H1 (cell line): ENCODE measurements around the gene CPNE4. TPM values are rescaled to one million over a fixed set of nuclear protein-coding genes. Genes with fewer than 3 reads are reported as not detected.

ENCODE experiments used
- CTCF ChIA-PET: fragments of 300-600 bp; sonication (Branson Sonifier 250); formaldehyde crosslinking; loops from one replicate; lab custom pipeline; 2021; ENCODE audit not compliant: partially characterized antibody; lab: Charles Lee
- POLR2A ChIA-PET: fragments of 300-600 bp; sonication (Branson Sonifier 250); formaldehyde crosslinking; loops from one replicate; lab custom pipeline; 2021; ENCODE audit warnings: inconsistent platforms; ENCODE audit not compliant: partially characterized antibody; lab: Charles Lee
- DNase-seq, 2 experiments: peaks; one replicate each; pipeline versions ENCODE4 v3.0.0 to v3.0.0-alpha.2; 2010 to 2022; ENCODE audit warnings: low spot score in 2 of 2, low read depth in 1 of 2, mixed read lengths in 1 of 2
- FAIRE-seq: peaks from 2 replicates; lab custom pipeline; 2011; peaks lifted over from hg19 to GRCh38; lab: Jason Lieb, UNC
- H2AFZ ChIP-seq: 2 replicates; pipeline ENCODE4 v1.8.1; 2012; ENCODE audit warnings: low read length, inconsistent platforms
- H2AK5ac ChIP-seq: 2 replicates; pipeline ENCODE4 v1.6.1; 2013; ENCODE audit warnings: low read depth, low read length
- H2BK120ac ChIP-seq: replicated peaks from 2 replicates; pipeline ENCODE3; 2013; ENCODE audit warnings: low read depth, low read length, inconsistent platforms
- H2BK12ac ChIP-seq: 2 replicates; pipeline ENCODE4 v1.6.1; 2013; ENCODE audit warnings: low read depth, low read length
- H2BK15ac ChIP-seq: 2 replicates; pipeline ENCODE4 v1.6.1; 2013; ENCODE audit warnings: low read length
- H2BK20ac ChIP-seq: 2 replicates; pipeline ENCODE4 v1.6.1; 2013; ENCODE audit warnings: low read length
- H2BK5ac ChIP-seq: 2 replicates; pipeline ENCODE4 v1.6.1; 2013; ENCODE audit warnings: low read depth, low read length
- H3K14ac ChIP-seq: 2 replicates; pipeline ENCODE4 v1.6.1; 2013; ENCODE audit warnings: inconsistent platforms; ENCODE audit not compliant: insufficient read length
- H3K18ac ChIP-seq: 2 replicates; pipeline ENCODE4 v1.6.1; 2013; ENCODE audit warnings: low read length; ENCODE audit errors: extremely low read depth
- H3K23ac ChIP-seq: 2 replicates; pipeline ENCODE4 v1.6.1; 2013; ENCODE audit warnings: inconsistent platforms; ENCODE audit not compliant: insufficient read length
- H3K23me2 ChIP-seq: 2 replicates; pipeline ENCODE4 v1.6.1; 2013; ENCODE audit warnings: low read depth, low read length
- H3K27ac ChIP-seq: 2 replicates; pipeline ENCODE4 v1.6.1; 2011; ENCODE audit warnings: low read depth, low read length, inconsistent platforms
- H3K27me3 ChIP-seq, 4 experiments: replicated peaks in 1 of 4; 1 replicate in 1 of 4; 2 replicates in 3 of 4; pipeline versions ENCODE4 v1.6.1 to v1.8.1; 2011 to 2013; ENCODE audit warnings: low read length in 3 of 4, mild to moderate bottlenecking in 3 of 4, inconsistent platforms in 2 of 4, mixed read lengths in 2 of 4, moderate library complexity in 1 of 4; ENCODE audit not compliant: control insufficient read depth in 3 of 4, insufficient read depth in 3 of 4; ENCODE audit errors: extremely low read depth in 1 of 4
- H3K36me3 ChIP-seq, 4 experiments: 2 replicates each; pipeline versions ENCODE4 v1.6.1 to v1.8.1; 2011 to 2013; ENCODE audit warnings: mild to moderate bottlenecking in 4 of 4, low read length in 3 of 4, moderate library complexity in 2 of 4, control low read depth in 1 of 4, inconsistent platforms in 1 of 4; ENCODE audit not compliant: insufficient read depth in 4 of 4, control insufficient read depth in 2 of 4
- H3K4ac ChIP-seq: replicated peaks from 2 replicates; pipeline ENCODE3; 2013; ENCODE audit warnings: low read length, low read depth, mixed read lengths, inconsistent platforms; ENCODE audit not compliant: insufficient read length
- H3K4me1 ChIP-seq, 4 experiments: replicated peaks in 1 of 4; 1 replicate in 1 of 4; 2 replicates in 3 of 4; pipeline versions ENCODE4 v1.6.1 to v1.8.1; 2011 to 2013; ENCODE audit warnings: low read length in 3 of 4, inconsistent platforms in 2 of 4, mixed read lengths in 1 of 4; ENCODE audit not compliant: insufficient read depth in 4 of 4, control insufficient read depth in 3 of 4
- H3K4me2 ChIP-seq, 2 experiments: 2 replicates each; pipeline versions ENCODE4 v1.6.1 to v1.8.1; 2011 to 2013; ENCODE audit warnings: low read depth in 2 of 2, low read length in 2 of 2, control low read depth in 1 of 2, inconsistent platforms in 1 of 2, mild to moderate bottlenecking in 1 of 2; ENCODE audit not compliant: insufficient read depth in 1 of 2
- H3K4me3 ChIP-seq, 4 experiments: fragments of 200-600, 300-600 bp in 1 of 4; sonication (generic), shearing (Covaris generic), sonication (Bioruptor Twin) in 1 of 4; 2 replicates each; pipeline versions ENCODE4 v1.5.1 to v1.8.1; 2011 to 2016; ENCODE audit warnings: low read length in 4 of 4, low read depth in 3 of 4, control low read depth in 2 of 4, inconsistent platforms in 2 of 4, mild to moderate bottlenecking in 2 of 4, mixed read lengths in 1 of 4, moderate library complexity in 1 of 4; ENCODE audit not compliant: insufficient read depth in 2 of 4; ENCODE audit errors: extremely low read depth in 1 of 4
- H3K56ac ChIP-seq: replicated peaks from 2 replicates; pipeline ENCODE3; 2013; ENCODE audit warnings: low read depth, mild to moderate bottlenecking, mixed read lengths, low read length, inconsistent platforms; ENCODE audit not compliant: insufficient read length
- H3K79me1 ChIP-seq: 2 replicates; pipeline ENCODE4 v1.6.1; 2013; ENCODE audit warnings: low read depth, low read length, control low read depth
- H3K79me2 ChIP-seq, 2 experiments: 2 replicates each; pipeline versions ENCODE4 v1.6.1 to v1.8.1; 2012 to 2013; ENCODE audit warnings: low read length in 2 of 2, mild to moderate bottlenecking in 2 of 2, inconsistent platforms in 1 of 2; ENCODE audit not compliant: insufficient read depth in 2 of 2, control insufficient read depth in 1 of 2
- H3K9ac ChIP-seq, 4 experiments: replicated peaks in 1 of 4; 1 replicate in 1 of 4; 2 replicates in 3 of 4; pipeline versions ENCODE4 v1.6.1 to v1.8.1; 2011 to 2013; ENCODE audit warnings: low read depth in 3 of 4, low read length in 3 of 4, control low read depth in 2 of 4, mild to moderate bottlenecking in 2 of 4, moderate library complexity in 2 of 4, inconsistent platforms in 1 of 4; ENCODE audit errors: extremely low read depth in 1 of 4
- H3K9me3 ChIP-seq, 2 experiments: 2 replicates each; pipeline versions ENCODE4 v1.6.1 to v1.8.1; 2012 to 2013; ENCODE audit warnings: mild to moderate bottlenecking in 2 of 2, moderate library complexity in 2 of 2, control low read depth in 1 of 2, inconsistent platforms in 1 of 2, low read depth in 1 of 2, low read length in 1 of 2, mixed read lengths in 1 of 2; ENCODE audit not compliant: insufficient read depth in 2 of 2
- H4K20me1 ChIP-seq, 2 experiments: replicated peaks in 1 of 2; 2 replicates each; pipeline versions ENCODE3 to v1.8.1; 2011 to 2013; ENCODE audit warnings: inconsistent platforms in 2 of 2, low read length in 2 of 2, mild to moderate bottlenecking in 1 of 2; ENCODE audit not compliant: insufficient read depth in 2 of 2, control insufficient read depth in 1 of 2
- H4K5ac ChIP-seq: 2 replicates; pipeline ENCODE4 v1.6.1; 2013; ENCODE audit warnings: low read length, low read depth, mixed read lengths, inconsistent platforms; ENCODE audit not compliant: insufficient read length
- H4K8ac ChIP-seq: 2 replicates; pipeline ENCODE4 v1.8.0; 2013; ENCODE audit warnings: mild to moderate bottlenecking, moderate library complexity, low read length, inconsistent platforms; ENCODE audit not compliant: insufficient read depth; ENCODE audit errors: extremely low read depth
- H4K91ac ChIP-seq: replicated peaks from 2 replicates; pipeline ENCODE3; 2013; ENCODE audit warnings: low read length, mixed read lengths, inconsistent platforms; ENCODE audit not compliant: insufficient read length
- BRCA1 ChIP-seq: IDR thresholded peaks from 2 replicates; pipeline ENCODE4 v1.6.1; 2012; ENCODE audit warnings: low read depth, low read length, improper control_type of control experiment
- CBX8 ChIP-seq: fragments of 300-800, 300-1000 bp; sonication (generic); IDR thresholded peaks from 2 replicates; pipeline ENCODE4 v1.7.1; 2016; ENCODE audit warnings: low read depth, low read length, borderline replicate concordance
- CHD1 ChIP-seq: IDR thresholded peaks from 2 replicates; pipeline ENCODE4 v1.6.1; 2012; ENCODE audit warnings: low read depth, low read length, improper control_type of control experiment
- HDAC6 ChIP-seq: IDR thresholded peaks from one replicate; pipeline ENCODE4 v1.7.1; 2012; ENCODE audit warnings: low read depth, mild to moderate bottlenecking, inconsistent platforms, low read length, moderate library complexity
- PHF8 ChIP-seq: fragments of 200-600 bp; sonication (generic); conservative IDR thresholded peaks from 2 replicates; pipeline ENCODE4 v1.7.1; 2012; ENCODE audit warnings: low read depth, mild to moderate bottlenecking, inconsistent platforms, low read length, moderate library complexity
- POLR2AphosphoS5 ChIP-seq: IDR thresholded peaks from 2 replicates; pipeline ENCODE4 v1.6.1; 2011; ENCODE audit warnings: low read depth, low read length
- RAD21 ChIP-seq, 2 experiments: IDR thresholded peaks in 1 of 2; conservative IDR thresholded peaks in 1 of 2; 2 replicates each; pipeline ENCODE4 v1.6.1; 2011; ENCODE audit warnings: low read depth in 2 of 2, low read length in 2 of 2, improper control_type of control experiment in 1 of 2, inconsistent platforms in 1 of 2, mild to moderate bottlenecking in 1 of 2, moderate library complexity in 1 of 2
- RFX5 ChIP-seq: IDR thresholded peaks from 2 replicates; pipeline ENCODE4 v1.6.1; 2011; ENCODE audit warnings: low read depth, low read length, improper control_type of control experiment, borderline replicate concordance
- SIX5 ChIP-seq: IDR thresholded peaks from 2 replicates; pipeline ENCODE4 v1.6.1; 2011; ENCODE audit warnings: mild to moderate bottlenecking, low read depth, low read length
- TAF1 ChIP-seq: IDR thresholded peaks from 2 replicates; pipeline ENCODE4 v1.6.1; 2011; ENCODE audit warnings: mild to moderate bottlenecking, low read depth, low read length
- TBP ChIP-seq: IDR thresholded peaks from 2 replicates; pipeline ENCODE4 v1.6.1; 2011; ENCODE audit warnings: low read depth, low read length, improper control_type of control experiment
- TCF12 ChIP-seq: IDR thresholded peaks from 2 replicates; pipeline ENCODE4 v1.6.1; 2011; ENCODE audit warnings: low read depth, mild to moderate bottlenecking, low read length
- TEAD4 ChIP-seq: IDR thresholded peaks from 2 replicates; pipeline ENCODE4 v1.6.1; 2012; ENCODE audit warnings: low read depth, low read length, inconsistent platforms, mixed read lengths
- WGBS, 2 experiments: shearing (Covaris generic) in 1 of 2; methylation state at CpG; one replicate each; pipeline versions ENCODE4 v1.1.6 to v1.1.7; 2013 to 2015; ENCODE audit warnings: low lambda C conversion rate in 2 of 2, mixed read lengths in 2 of 2, inconsistent platforms in 1 of 2, low coverage in 1 of 2, missing lambda C conversion rate in 1 of 2; ENCODE audit not compliant: insufficient replicate concordance in 2 of 2, insufficient coverage in 1 of 2, insufficient read length in 1 of 2; ENCODE audit errors: extremely low coverage in 1 of 2, missing lambda C conversion rate in 1 of 2; 5-methylcytosine and 5-hydroxymethylcytosine counted together
- polyA plus RNA-seq, 7 experiments: library from polyadenylated mRNA; depleted of rRNA in 3 of 7; stranded (reverse) in 5 of 7; unstranded in 2 of 7; fragments of >200 nt in 5 of 7; fragments of 200-250 nt in 2 of 7; gene quantifications; 1 replicate in 5 of 7; 2 replicates in 1 of 7; 4 replicates in 1 of 7; pipeline versions ENCODE4 v1.2.1 to v1.2.3, GENCODE V29; 2011 to 2013; ENCODE audit warnings: missing spikeins in 2 of 7, mixed read lengths in 2 of 7
- total RNA-seq: library from RNA; stranded (reverse); fragmentation: NEBNext Ultra II Directional; extraction: Animal tissue kit (Norgen Biotek cat#: 25700); gene quantifications from 2 replicates; pipeline ENCODE4 v1.2.1, GENCODE V29; 2021
- TF ChIP-seq, protein P1 (sequence below): IDR thresholded peaks from 2 replicates; pipeline ENCODE4 v1.6.1; 2012; ENCODE audit warnings: inconsistent platforms

Gene CPNE4
- total and polyA plus RNA-seq, 2 of the 8 experiments (the other 6 are each of a cell fraction or from before 2014, with no cell fraction given): 0.82 to 3.8 TPM

- no peak for TF ChIP-seq CBX8
- no peak for TF ChIP-seq POLR2AphosphoS5
- TF ChIP-seq RAD21 (IDR thresholded peaks at IDR 0.05 in 1 of 2, conservative IDR thresholded peaks at IDR 0.05 in 1 of 2; ENCODE audit: low read depth in 2 of 2, low read length in 2 of 2): no peak
- TF ChIP-seq, protein P1, sequence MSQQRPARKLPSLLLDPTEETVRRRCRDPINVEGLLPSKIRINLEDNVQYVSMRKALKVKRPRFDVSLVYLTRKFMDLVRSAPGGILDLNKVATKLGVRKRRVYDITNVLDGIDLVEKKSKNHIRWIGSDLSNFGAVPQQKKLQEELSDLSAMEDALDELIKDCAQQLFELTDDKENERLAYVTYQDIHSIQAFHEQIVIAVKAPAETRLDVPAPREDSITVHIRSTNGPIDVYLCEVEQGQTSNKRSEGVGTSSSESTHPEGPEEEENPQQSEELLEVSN: no peak
- no peak for TF ChIP-seq SIX5
- TF ChIP-seq TCF12: no peak
- TF ChIP-seq CHD1: no peak
- TF ChIP-seq PHF8: no peak
- TF ChIP-seq BRCA1: no peak
- no peak for TF ChIP-seq HDAC6
- TF ChIP-seq TBP: no peak
- TF ChIP-seq TEAD4: no peak
- TF ChIP-seq RFX5: no peak
- no peak for TF ChIP-seq TAF1
- TF ChIP-seq, all 59 proteins: peak for 0
- ChIA-PET CTCF (interaction anchor here (0.9 to 2.0 kb wide), 3 partner anchors 9 to 173 kb away, joined by 3 to 11 read pairs (median 4); no protein-coding TSS in a partner anchor), POLR2A (no interaction called here)
- Histone ChIP-seq H2BK5ac (no peak overlapping the region), H2AK5ac (no peak overlapping the region), H3K79me2 (no peaks in the 10 kb centered on the region), H3K36me3 (no peaks in the 10 kb centered on the region), H2AFZ (no peak overlapping the region), H2BK120ac (no peak overlapping the region), H3K23ac (no peak overlapping the region), H3K56ac (no peak overlapping the region), H3K9ac (no peak overlapping the region), H3K4me1 (no peaks in the 10 kb centered on the region), H3K27me3 (no peaks in the 10 kb centered on the region), H2BK12ac (no peak overlapping the region), H2BK20ac (no peak overlapping the region), H4K20me1 (no peaks in the 10 kb centered on the region), H4K91ac (no peak overlapping the region), H3K79me1 (no peaks in the 10 kb centered on the region), H3K4me3 (no peak overlapping the region), H3K9me3 (no peaks in the 10 kb centered on the region), H3K23me2 (no peaks in the 10 kb centered on the region), H4K8ac (no peak overlapping the region), H3K27ac (no peak overlapping the region), H4K5ac (no peak overlapping the region), H3K4ac (no peak overlapping the region), H2BK15ac (no peak overlapping the region), H3K18ac (no peak overlapping the region), H3K4me2 (no peak overlapping the region), H3K14ac (no peak overlapping the region)
- 92% methylated on average over 1 of the region's 1 CpG; no CpG with 5 or more reads in 1 of the 2 experiments for WGBS, 2 experiments
- no peak for FAIRE-seq
- no peak for DNase-seq
These were observed 12.4 kb upstream of the CPNE4 start for GRCh38 chr3:132047209-132047608.
